Activated T-helper 17 cell treated with anti-CD3 and anti-CD28 coated beads, Interleukin-2, amount 50 U/mL, for 72 hours (primary cell): ENCODE results near the gene ELOVL5. TPM values are rescaled to one million over a fixed set of nuclear protein-coding genes. Genes with fewer than 3 reads are reported as not detected.
"Not testable (repeated sequence)": the region's sequence is repeated elsewhere in the genome, so short reads cannot be mapped to it uniquely, and the experiment has no call there.

ENCODE experiments used
- ATAC-seq: fragments of 150-1000 bp; cut with Tn5 transposase; replicated peaks from 2 replicates; pipeline ENCODE4 v1.10.0; 2021; ENCODE audit warnings: mild to moderate bottlenecking, moderate library complexity
- H3K27ac Mint-ChIP-seq: one replicate; pipeline ENCODE4 v1.8.0; 2022; ENCODE audit warnings: mixed read lengths
- H3K27me3 Mint-ChIP-seq: one replicate; pipeline ENCODE4 v1.8.0; 2022; ENCODE audit warnings: mixed read lengths
- H3K36me3 Mint-ChIP-seq: one replicate; pipeline ENCODE4 v1.8.0; 2022; ENCODE audit warnings: low read depth, mild to moderate bottlenecking, mixed read lengths
- H3K4me1 Mint-ChIP-seq: one replicate; pipeline ENCODE4 v1.8.0; 2022; ENCODE audit warnings: mixed read lengths
- H3K4me3 Mint-ChIP-seq: one replicate; pipeline ENCODE4 v1.8.0; 2022; ENCODE audit warnings: mild to moderate bottlenecking, mixed read lengths
- H3K9me3 Mint-ChIP-seq: one replicate; pipeline ENCODE4 v1.8.0; 2022; ENCODE audit warnings: mixed read lengths
- total RNA-seq, 2 donors: library from RNA; stranded (reverse); gene quantifications; one replicate each; pipeline ENCODE4 v1.2.3, GENCODE V29; 2022

Gene ELOVL5
- total RNA-seq, 2 donors from 2014 or later, result 91.9 to 127 TPM

DNA sequence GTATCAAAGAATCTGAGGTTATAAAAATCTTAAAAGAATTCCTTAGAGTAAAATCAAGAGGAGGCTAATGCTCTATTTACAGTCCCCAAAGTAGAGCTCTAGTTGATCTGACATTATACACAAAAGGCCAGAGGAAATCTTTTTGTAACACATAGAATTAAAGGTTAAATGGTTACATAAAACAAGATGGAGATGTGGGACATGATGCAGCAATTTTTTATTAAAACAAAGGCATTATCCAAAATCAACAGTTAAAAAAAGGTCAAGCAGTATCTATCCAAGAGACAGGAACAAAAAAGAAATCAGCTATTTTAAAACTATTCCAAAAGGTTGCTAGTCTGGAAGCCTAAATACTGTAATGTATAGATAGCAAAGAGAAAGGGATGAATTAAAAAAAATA is 20.4 kb downstream of the ELOVL5 start:
- Mint-ChIP-seq H3K4me1 (peaks cover 55% of the 10 kb centered on the region), H3K27ac (peak overlapping the region; percentile 79), H3K36me3 (peaks cover 62% of the 10 kb centered on the region), H3K4me3 (peak overlapping the region; percentile 61), H3K27me3 (no peaks in the 10 kb centered on the region), H3K9me3 (no peaks in the 10 kb centered on the region)
- ATAC-seq, result no peak

DNA sequence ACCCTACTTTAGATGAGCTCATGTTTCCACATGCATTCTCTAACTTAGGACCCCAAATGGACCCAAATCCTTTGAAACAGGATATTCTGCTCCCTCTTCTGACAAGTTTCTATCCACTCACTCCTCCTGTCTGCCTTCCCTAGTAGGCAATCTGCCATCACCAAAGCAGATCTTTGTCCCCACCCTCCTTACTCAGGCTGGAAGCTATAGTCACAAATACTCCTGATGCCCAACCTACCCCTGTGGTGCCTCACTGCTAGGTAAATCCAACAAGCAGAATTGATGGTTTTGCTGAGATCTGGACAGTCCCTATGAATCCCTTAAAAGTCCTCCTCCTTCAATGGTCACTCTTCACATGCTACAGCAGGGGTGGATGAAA is 21.7 kb downstream of the ELOVL5 start:
- no peaks in the 10 kb centered on the region for H3K27me3 Mint-ChIP-seq
- H3K27ac Mint-ChIP-seq, result peak overlapping the region; percentile 79
- H3K4me1 Mint-ChIP-seq, result peaks cover 59% of the 10 kb centered on the region
- H3K9me3 Mint-ChIP-seq, result no peaks in the 10 kb centered on the region
- peaks cover 52% of the 10 kb centered on the region for H3K36me3 Mint-ChIP-seq
- ATAC-seq, result no peak
- H3K4me3 Mint-ChIP-seq, result peak overlapping the region; percentile 61

DNA sequence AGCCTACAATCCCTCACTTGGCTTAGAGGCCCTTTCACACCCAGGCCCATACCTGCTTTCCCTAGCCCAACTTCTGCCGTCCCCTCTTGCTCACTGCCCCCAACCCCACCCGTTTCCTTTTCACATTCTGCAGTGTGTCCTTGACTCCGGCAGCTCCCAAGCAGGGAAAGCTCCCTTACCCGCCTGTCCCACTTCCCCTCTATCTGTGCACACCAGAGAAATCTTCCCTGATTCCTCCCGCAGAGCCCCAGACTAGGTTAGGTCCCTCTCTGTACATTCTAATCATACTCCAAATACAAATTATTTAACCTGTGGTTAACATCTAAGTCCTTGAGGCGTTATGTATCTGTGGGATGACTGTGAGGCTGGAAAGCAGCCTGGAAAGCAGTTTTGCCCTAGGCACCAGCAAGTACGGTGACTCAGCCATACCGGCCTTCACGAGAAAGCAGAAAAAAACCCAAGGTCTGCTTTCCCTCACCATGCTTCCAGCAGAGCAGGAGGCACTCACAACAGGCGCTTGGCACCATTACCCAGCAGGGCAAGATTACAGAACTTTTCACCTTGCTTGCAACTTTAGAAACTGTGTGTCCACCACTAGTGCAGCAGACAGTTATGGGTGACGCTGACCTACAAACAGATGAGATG is 22.3 kb downstream of the ELOVL5 start:
- no peaks in the 10 kb centered on the region for H3K27me3 Mint-ChIP-seq
- ATAC-seq, result peak; percentile 56
- peak overlapping the region; percentile 61 for H3K4me3 Mint-ChIP-seq
- H3K27ac Mint-ChIP-seq, result peak overlapping the region; percentile 79
- H3K36me3 Mint-ChIP-seq, result peaks cover 47% of the 10 kb centered on the region
- no peaks in the 10 kb centered on the region for H3K9me3 Mint-ChIP-seq
- peaks cover 57% of the 10 kb centered on the region for H3K4me1 Mint-ChIP-seq

DNA sequence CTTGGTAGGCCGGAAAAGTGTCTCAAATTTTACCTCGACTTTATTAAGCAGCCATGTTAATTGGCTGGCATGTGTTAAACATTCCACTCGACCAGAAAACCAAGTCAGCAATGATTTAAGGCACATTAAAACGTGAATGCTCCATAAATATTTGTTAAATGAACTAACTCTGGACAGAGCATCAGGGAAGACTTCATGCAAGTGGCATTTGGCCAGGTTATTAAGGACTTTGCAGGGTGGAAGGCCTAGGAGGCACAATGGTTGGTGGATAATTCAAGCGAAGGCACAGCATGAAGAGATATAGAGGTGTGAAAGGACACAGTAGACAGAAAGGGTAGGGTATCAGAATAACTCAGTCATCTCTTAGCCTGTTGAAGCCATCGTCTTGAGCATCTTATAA is 23.0 kb downstream of the ELOVL5 start:
- Mint-ChIP-seq H3K27me3 (no peaks in the 10 kb centered on the region), H3K4me1 (peaks cover 54% of the 10 kb centered on the region), H3K9me3 (no peaks in the 10 kb centered on the region), H3K36me3 (peaks cover 39% of the 10 kb centered on the region), H3K4me3 (peak overlapping the region; percentile 61), H3K27ac (peak overlapping the region; percentile 79)
- no peak for ATAC-seq

- H3K27ac Mint-ChIP-seq, result peak overlapping the region; percentile 90
- H3K27me3 Mint-ChIP-seq, result no peaks in the 10 kb centered on the region
- H3K9me3 Mint-ChIP-seq, result no peaks in the 10 kb centered on the region
- ATAC-seq, result no peak
- peaks cover 50% of the 10 kb centered on the region for H3K4me1 Mint-ChIP-seq
- H3K36me3 Mint-ChIP-seq, result peaks cover 28% of the 10 kb centered on the region
- peak overlapping the region; percentile 72 for H3K4me3 Mint-ChIP-seq
Observed at GRCh38 chr6:53322188-53323029, 26.3 kb downstream of the ELOVL5 start.

- Mint-ChIP-seq H3K27me3 (no peaks in the 10 kb centered on the region), H3K4me1 (peaks cover 47% of the 10 kb centered on the region), H3K36me3 (peaks cover 23% of the 10 kb centered on the region), H3K9me3 (no peaks in the 10 kb centered on the region), H3K4me3 (peak overlapping the region; percentile 72), H3K27ac (peak overlapping the region; percentile 90)
- ATAC-seq, result no peak
Observed at GRCh38 chr6:53321701-53322100, 27.0 kb downstream of the ELOVL5 start.

- Mint-ChIP-seq H3K4me1 (peaks cover 46% of the 10 kb centered on the region), H3K36me3 (peaks cover 23% of the 10 kb centered on the region), H3K9me3 (no peaks in the 10 kb centered on the region), H3K27me3 (no peaks in the 10 kb centered on the region), H3K27ac (no peak overlapping the region), H3K4me3 (no peak overlapping the region)
- no peak for ATAC-seq
Observed at GRCh38 chr6:53320964-53321363, 27.8 kb downstream of the ELOVL5 start.

GRCh38 chr6:53318429-53318828 is 30.3 kb downstream of the ELOVL5 start:
- peaks cover 56% of the 10 kb centered on the region for H3K4me1 Mint-ChIP-seq
- no peaks in the 10 kb centered on the region for H3K9me3 Mint-ChIP-seq
- no peak overlapping the region for H3K4me3 Mint-ChIP-seq
- ATAC-seq, result no peak
- no peak overlapping the region for H3K27ac Mint-ChIP-seq
- H3K27me3 Mint-ChIP-seq, result no peaks in the 10 kb centered on the region
- H3K36me3 Mint-ChIP-seq, result peaks cover 20% of the 10 kb centered on the region

- ATAC-seq, result no peak
- Mint-ChIP-seq H3K4me3 (no peak overlapping the region), H3K36me3 (peaks cover 23% of the 10 kb centered on the region), H3K4me1 (peaks cover 56% of the 10 kb centered on the region), H3K27me3 (no peaks in the 10 kb centered on the region), H3K9me3 (no peaks in the 10 kb centered on the region), H3K27ac (no peak overlapping the region)
Observed at GRCh38 chr6:53317861-53318260, 30.9 kb downstream of the ELOVL5 start.

DNA sequence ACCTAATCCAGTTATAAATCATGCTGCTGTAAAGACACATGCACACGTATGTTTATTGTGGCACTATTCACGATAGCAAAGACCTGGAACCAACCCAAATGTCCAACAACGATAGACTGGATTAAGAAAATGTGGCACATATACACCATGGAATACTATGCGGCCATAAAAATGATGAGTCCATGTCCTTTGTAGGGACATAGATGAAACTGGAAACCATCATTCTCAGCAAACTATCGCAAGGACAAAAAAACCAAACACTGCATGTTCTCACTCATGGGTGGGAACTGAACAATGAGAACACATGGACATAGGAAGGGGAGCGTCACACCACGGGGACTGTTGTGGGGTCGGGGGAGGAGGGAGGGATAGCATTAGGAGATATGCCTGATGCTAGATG is 31.5 kb downstream of the ELOVL5 start:
- H3K27ac Mint-ChIP-seq, ATAC-seq, H3K4me3 Mint-ChIP-seq, H3K27me3 Mint-ChIP-seq, H3K9me3 Mint-ChIP-seq: not testable (repeated sequence)
- Mint-ChIP-seq H3K4me1 (peaks cover 55% of the 10 kb centered on the region), H3K36me3 (peaks cover 23% of the 10 kb centered on the region)

DNA sequence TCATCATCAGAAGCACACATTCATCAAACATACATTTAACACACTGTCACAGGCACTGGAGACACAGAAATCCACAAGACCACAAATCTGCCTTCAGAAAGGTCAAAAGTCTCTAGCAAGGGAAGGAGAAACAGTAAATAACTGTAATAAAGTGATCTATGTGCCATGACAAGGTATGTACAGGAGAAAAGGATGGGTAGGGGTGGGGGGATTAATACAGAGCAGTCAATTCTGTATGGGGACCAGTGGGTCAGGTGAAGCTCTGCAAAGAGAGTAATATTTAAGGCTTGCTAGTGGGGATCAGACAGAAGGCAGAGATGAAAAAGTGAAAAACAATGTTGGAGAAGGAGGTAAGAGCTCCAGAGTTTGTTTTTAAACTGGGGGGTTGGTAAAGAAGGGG is 32.6 kb downstream of the ELOVL5 start:
- Mint-ChIP-seq H3K27me3 (no peaks in the 10 kb centered on the region), H3K9me3 (no peaks in the 10 kb centered on the region), H3K4me1 (peaks cover 59% of the 10 kb centered on the region), H3K27ac (peak overlapping the region; percentile 86), H3K36me3 (peaks cover 28% of the 10 kb centered on the region), H3K4me3 (peak overlapping the region; percentile 67)
- no peak for ATAC-seq

GRCh38 chr6:53315086-53315724 is 33.5 kb downstream of the ELOVL5 start:
- Mint-ChIP-seq H3K36me3 (peaks cover 36% of the 10 kb centered on the region), H3K27me3 (no peaks in the 10 kb centered on the region), H3K4me3 (peak overlapping the region; percentile 67), H3K9me3 (no peaks in the 10 kb centered on the region), H3K4me1 (peaks cover 65% of the 10 kb centered on the region), H3K27ac (peak overlapping the region; percentile 86)
- ATAC-seq, result peak; percentile 43

- peaks cover 72% of the 10 kb centered on the region for H3K4me1 Mint-ChIP-seq
- H3K27me3 Mint-ChIP-seq, result no peaks in the 10 kb centered on the region
Observed at GRCh38 chr6:53313784-53314400, 34.9 kb downstream of the ELOVL5 start.

GRCh38 chr6:53312355-53312754 is 36.4 kb downstream of the ELOVL5 start:
- peak; percentile 48 for ATAC-seq
- Mint-ChIP-seq H3K9me3 (no peaks in the 10 kb centered on the region), H3K36me3 (peaks cover 30% of the 10 kb centered on the region), H3K27ac (peak overlapping the region; percentile 93), H3K27me3 (no peaks in the 10 kb centered on the region), H3K4me1 (peaks cover 79% of the 10 kb centered on the region), H3K4me3 (peak overlapping the region; percentile 77)

More at GRCh38 chr6:53313784-53314400, 34.9 kb downstream of the ELOVL5 start:
- Mint-ChIP-seq H3K4me3 (peak overlapping the region; percentile 77), H3K9me3 (no peaks in the 10 kb centered on the region), H3K27ac (peak overlapping the region; percentile 93), H3K36me3 (peaks cover 30% of the 10 kb centered on the region)
- ATAC-seq, result peak; percentile 33
